Liver (tissue), 3 donors: ENCODE measurements around the gene PNCK.
A peak's percentile ranks its signal among the peaks of the same experiment; 100 is the strongest.

ENCODE experiments used
- CTCF ChIP-seq: fragments of 150-350 bp; IDR thresholded peaks from 2 replicates; pipeline ENCODE4 v1.5.1; 2017; ENCODE audit warnings: improper control_type of control experiment, low read depth, low read length; ENCODE audit not compliant: missing input control
- EGR1 ChIP-seq, 2 donors: IDR thresholded peaks; 2 replicates each; pipeline ENCODE4 v1.6.1; 2016 to 2018; ENCODE audit warnings: antibody characterized with exemption in 2 of 2, low read depth in 2 of 2
- HNF4G ChIP-seq: IDR thresholded peaks from 2 replicates; pipeline ENCODE4 v1.6.1; 2016; ENCODE audit warnings: antibody characterized with exemption
- JUND ChIP-seq, 2 donors: IDR thresholded peaks; 2 replicates each; pipeline ENCODE4 v1.6.1; 2016; ENCODE audit warnings: antibody characterized with exemption in 2 of 2
- RXRA ChIP-seq, 2 donors: IDR thresholded peaks; 2 replicates each; pipeline ENCODE4 v1.6.1; 2017 to 2018; ENCODE audit warnings: antibody characterized with exemption in 2 of 2, mild to moderate bottlenecking in 1 of 2
- TAF1 ChIP-seq: conservative IDR thresholded peaks from 2 replicates; pipeline ENCODE4 v1.6.1; 2016; ENCODE audit warnings: antibody characterized with exemption, mild to moderate bottlenecking
- ZBTB33 ChIP-seq: IDR thresholded peaks from 2 replicates; pipeline ENCODE4 v1.6.1; 2016; ENCODE audit warnings: antibody characterized with exemption
- donor health status: healthy.
- donor health status: healthy.

GRCh38 chrX:153623310-153624029, 50.1 kb downstream of the PNCK start:
- TF ChIP-seq CTCF (no peak), TAF1 (no peak), EGR1 (IDR thresholded peaks at IDR 0.05; ENCODE audit: low read depth in 2 of 2) (no peak), RXRA (IDR thresholded peaks at IDR 0.05) (peak; percentile 40 to 83), ZBTB33 (no peak), HNF4G (no peak), JUND (IDR thresholded peaks at IDR 0.05) (no peak)
